SK-N-MC (cell line): ENCODE data around the gene PKN3.

Source experiments
- DNase-seq: peaks from one replicate; pipeline ENCODE4 v3.0.0-alpha.2; 2011; ENCODE audit warnings: low read depth, low spot score
- H3K27ac ChIP-seq: fragments of 200-600 bp; sonication (generic); 2 replicates; pipeline ENCODE4 v1.5.1; 2016; ENCODE audit warnings: mixed run types
- H3K36me3 ChIP-seq: fragments of 200-600 bp; sonication (generic); 2 replicates; pipeline ENCODE4 v1.6.1; 2017; ENCODE audit warnings: antibody characterized with exemption, low read length, mixed read lengths; ENCODE audit not compliant: insufficient read depth
- H3K4me3 ChIP-seq: fragments of 200-600 bp; sonication (generic); 2 replicates; pipeline ENCODE4 v1.5.1; 2016
- H3K9ac ChIP-seq: fragments of 200-600 bp; sonication (generic); 2 replicates; pipeline ENCODE4 v1.8.0; 2017; ENCODE audit warnings: mixed run types, mixed read lengths; ENCODE audit not compliant: insufficient read length
- H3K9me3 ChIP-seq: fragments of 200-600 bp; sonication (generic); 2 replicates; pipeline ENCODE4 v1.6.1; 2017; ENCODE audit warnings: low read depth, mild to moderate bottlenecking, antibody characterized with exemption, low read length, moderate library complexity, mixed read lengths
- EZH2 ChIP-seq: fragments of 200-600 bp; sonication (generic); IDR thresholded peaks from one replicate; pipeline ENCODE4 v1.6.1; 2017; ENCODE audit warnings: antibody characterized with exemption
- FOXP2 ChIP-seq: optimal IDR thresholded peaks from 2 replicates; pipeline ENCODE3; 2011; ENCODE audit warnings: mild to moderate bottlenecking, moderate library complexity; ENCODE audit not compliant: insufficient read depth; ENCODE audit errors: extremely low read length, control extremely low read depth
- POLR2AphosphoS5 ChIP-seq: IDR thresholded peaks from 2 replicates; pipeline ENCODE4 v1.6.1; 2012; ENCODE audit warnings: mild to moderate bottlenecking, low read depth, low read length, borderline replicate concordance

Gene PKN3

DNA sequence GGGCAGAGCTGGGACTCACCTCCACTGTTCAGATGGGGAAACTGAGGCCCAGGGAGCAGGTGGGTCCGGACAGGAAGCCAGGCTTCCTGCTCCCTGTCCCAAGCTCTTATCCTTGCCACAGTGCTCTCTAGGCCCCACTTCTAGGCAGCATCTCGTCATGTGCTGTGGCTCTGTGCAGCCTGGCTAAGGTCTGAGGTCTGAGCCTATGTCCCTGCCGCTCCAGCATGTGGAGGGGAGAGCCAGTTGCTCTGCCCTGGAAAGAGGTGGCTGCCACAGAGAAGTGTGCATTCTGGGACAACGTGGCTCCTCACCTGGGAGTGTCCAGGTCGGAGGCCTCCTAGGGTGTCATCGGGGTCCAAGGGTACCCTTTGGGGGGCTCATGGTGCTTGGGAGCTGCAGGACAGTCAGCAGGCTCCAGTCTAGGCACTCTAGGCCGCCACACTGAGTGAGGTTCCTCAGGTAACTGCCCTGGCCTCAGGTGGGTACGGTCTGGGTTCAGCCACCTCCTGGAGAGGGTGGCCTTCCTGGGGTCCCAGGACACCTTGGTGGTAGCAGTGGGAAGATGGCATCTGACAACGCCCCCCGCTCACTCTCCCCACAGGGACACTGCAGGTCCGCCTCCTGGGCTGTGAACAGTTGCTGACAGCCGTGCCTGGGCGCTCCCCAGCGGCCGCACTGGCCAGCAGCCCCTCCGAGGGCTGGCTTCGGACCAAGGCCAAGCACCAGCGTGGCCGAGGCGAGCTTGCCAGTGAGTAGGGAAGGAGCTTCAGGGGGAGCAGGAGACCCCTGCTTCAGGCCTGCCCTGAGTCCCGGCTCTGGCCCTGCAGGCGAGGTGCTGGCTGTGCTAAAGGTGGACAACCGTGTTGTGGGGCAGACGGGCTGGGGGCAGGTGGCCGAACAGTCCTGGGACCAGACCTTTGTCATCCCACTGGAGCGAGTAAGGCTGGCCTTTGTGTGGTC, 10.4 kb downstream of the PKN3 start:
- H3K27ac ChIP-seq = no peak overlapping the region
- H3K4me3 ChIP-seq = no peak overlapping the region
- no peaks in the 10 kb centered on the region for H3K9me3 ChIP-seq
- no peaks in the 10 kb centered on the region for H3K36me3 ChIP-seq
- TF ChIP-seq FOXP2 (no peak), POLR2AphosphoS5 (no peak), EZH2 (no peak)
- DNase-seq = no peak
- no peak overlapping the region for H3K9ac ChIP-seq

DNA sequence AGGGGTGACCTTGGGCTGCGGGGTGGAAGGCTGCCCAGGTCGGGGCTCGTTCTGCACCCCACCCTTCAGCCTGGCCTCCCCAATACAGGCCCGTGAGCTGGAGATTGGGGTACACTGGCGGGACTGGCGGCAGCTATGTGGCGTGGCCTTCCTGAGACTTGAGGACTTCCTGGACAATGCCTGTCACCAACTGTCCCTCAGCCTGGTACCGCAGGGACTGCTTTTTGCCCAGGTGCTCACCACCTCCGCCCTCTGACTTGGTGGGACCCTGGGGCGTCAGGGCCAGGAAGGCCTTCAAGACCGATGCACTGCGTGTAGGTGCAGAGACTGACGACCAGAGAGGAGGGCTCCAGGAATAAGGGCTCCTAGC, 11.1 kb downstream of the PKN3 start:
- Histone ChIP-seq H3K36me3 (no peaks in the 10 kb centered on the region), H3K9me3 (no peaks in the 10 kb centered on the region), H3K4me3 (no peak overlapping the region), H3K27ac (no peak overlapping the region), H3K9ac (no peak overlapping the region)
- TF ChIP-seq FOXP2 (no peak), EZH2 (no peak), POLR2AphosphoS5 (no peak)
- DNase-seq = no peak

DNA sequence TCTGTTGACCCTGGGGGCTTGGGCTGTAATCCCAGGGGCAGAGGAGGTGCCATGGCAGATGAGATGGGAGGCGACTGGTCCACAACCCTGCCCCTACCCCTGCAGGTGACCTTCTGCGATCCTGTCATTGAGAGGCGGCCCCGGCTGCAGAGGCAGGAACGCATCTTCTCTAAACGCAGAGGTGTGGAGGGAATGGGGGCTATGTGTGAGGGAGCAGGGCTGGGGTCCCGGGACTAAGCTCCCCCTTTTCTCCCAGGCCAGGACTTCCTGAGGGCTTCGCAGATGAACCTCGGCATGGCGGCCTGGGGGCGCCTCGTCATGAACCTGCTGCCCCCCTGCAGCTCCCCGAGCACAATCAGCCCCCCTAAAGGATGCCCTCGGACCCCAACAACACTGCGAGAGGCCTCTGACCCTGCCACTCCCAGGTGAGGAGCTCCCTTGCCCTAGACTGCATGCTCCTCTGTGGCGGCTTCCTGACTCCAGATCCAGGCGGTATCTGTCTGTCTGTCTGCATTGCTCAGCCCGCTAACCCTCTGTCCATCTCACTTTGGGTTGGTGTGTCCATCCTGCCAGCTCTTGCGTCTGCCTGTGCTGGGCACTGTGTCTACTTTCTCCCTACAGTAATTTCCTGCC, 11.8 kb downstream of the PKN3 start:
- TF ChIP-seq EZH2 (no peak), FOXP2 (no peak), POLR2AphosphoS5 (no peak)
- no peaks in the 10 kb centered on the region for H3K36me3 ChIP-seq
- no peaks in the 10 kb centered on the region for H3K9me3 ChIP-seq
- no peak overlapping the region for H3K9ac ChIP-seq
- H3K4me3 ChIP-seq = no peak overlapping the region
- H3K27ac ChIP-seq = no peak overlapping the region
- DNase-seq = no peak

DNA sequence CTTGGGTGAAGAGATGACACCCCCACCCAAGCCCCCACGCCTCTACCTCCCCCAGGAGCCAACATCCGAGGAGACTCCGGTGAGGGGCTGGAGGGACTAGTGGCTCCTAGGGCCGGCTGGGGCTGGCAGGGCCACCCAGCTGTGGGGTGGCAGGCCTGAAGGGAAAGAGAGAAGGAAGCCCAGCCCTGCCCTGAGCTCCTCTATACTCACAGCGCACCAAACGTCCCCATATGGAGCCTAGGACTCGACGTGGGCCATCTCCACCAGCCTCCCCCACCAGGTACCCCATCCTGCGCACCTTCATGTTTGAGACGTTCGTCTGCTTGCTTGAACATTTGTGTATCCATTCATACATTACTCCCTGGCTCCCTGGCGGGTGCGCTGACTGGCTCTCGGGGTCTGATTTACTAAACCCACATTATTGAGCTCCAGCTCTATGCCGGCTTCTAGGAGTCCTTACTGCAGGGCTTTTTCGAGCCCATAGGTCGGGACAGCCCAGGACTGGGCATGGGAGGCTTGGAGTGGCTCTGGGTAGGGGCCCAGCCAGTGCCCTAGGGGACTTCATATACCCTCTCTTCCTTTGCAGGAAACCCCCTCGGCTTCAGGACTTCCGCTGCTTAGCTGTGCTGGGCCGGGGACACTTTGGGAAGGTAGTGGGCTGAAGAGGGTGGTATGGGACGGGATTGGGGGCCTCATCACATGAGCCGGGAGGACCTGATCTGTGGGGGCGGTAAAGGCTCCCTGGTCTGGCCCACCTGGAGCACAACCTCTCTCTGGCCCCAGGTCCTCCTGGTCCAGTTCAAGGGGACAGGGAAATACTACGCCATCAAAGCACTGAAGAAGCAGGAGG, 12.5 kb downstream of the PKN3 start:
- no peak overlapping the region for H3K27ac ChIP-seq
- H3K36me3 ChIP-seq = no peaks in the 10 kb centered on the region
- H3K9me3 ChIP-seq = no peaks in the 10 kb centered on the region
- H3K4me3 ChIP-seq = no peak overlapping the region
- H3K9ac ChIP-seq = no peak overlapping the region
- DNase-seq = no peak
- TF ChIP-seq FOXP2 (no peak), POLR2AphosphoS5 (no peak), EZH2 (no peak)

DNA sequence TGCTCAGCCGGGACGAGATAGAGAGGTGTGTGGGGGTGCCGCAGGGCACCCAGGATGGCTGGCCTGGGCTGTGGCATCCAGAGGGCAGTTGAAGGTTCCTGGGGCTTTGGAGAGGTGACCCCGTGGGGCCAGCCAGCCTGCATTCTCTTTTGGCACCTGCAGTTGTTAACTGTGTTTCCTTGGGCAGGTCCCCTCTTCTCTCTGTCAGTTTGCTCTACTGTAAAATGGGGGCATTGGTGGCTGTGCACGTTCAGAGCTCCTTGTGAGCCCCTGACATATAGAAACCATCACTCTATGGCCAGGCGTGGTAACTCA, 13.1 kb downstream of the PKN3 start:
- Histone ChIP-seq H3K27ac (no peak overlapping the region), H3K9me3 (no peaks in the 10 kb centered on the region), H3K36me3 (no peaks in the 10 kb centered on the region), H3K9ac (no peak overlapping the region), H3K4me3 (no peak overlapping the region)
- no peak for TF ChIP-seq POLR2AphosphoS5
- no peak for TF ChIP-seq FOXP2
- TF ChIP-seq EZH2 = no peak
- DNase-seq = no peak

DNA sequence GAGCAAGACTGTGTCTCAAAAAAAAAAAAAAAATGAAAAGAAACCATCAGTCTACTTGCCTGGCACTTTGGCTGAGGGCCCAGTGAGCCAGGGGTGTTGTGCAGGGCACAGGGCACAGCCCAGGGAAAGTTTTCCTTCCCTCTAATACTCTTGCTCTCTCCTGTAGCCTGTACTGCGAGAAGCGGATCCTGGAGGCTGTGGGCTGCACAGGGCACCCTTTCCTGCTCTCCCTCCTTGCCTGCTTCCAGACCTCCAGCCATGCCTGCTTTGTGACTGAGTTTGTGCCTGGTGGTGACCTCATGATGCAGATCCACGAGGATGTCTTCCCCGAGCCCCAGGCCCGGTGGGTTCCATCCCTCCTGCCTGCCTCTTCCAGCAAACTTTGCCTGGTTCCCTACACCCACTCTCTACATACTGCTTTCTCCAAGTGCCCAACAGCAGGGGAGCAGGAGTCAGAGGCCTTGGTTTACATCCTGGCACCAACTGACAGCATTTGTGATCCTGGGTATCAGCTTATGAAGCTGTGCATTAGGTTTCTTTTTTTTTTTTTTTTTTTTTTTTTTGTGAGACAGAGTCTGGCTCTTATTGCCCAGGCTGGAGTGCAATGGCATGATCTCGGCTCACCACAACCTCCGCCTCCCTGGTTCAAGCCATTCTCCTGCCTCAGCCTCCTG, 14.4 kb downstream of the PKN3 start:
- H3K4me3 ChIP-seq = no peak overlapping the region
- H3K27ac ChIP-seq = no peak overlapping the region
- no peak overlapping the region for H3K9ac ChIP-seq
- no peak for TF ChIP-seq FOXP2
- TF ChIP-seq EZH2 = no peak
- TF ChIP-seq POLR2AphosphoS5 = no peak
- no peaks in the 10 kb centered on the region for H3K9me3 ChIP-seq
- H3K36me3 ChIP-seq = peaks cover 3% of the 10 kb centered on the region; the same call in 1 of the 2 replicates
- DNase-seq = no peak

DNA sequence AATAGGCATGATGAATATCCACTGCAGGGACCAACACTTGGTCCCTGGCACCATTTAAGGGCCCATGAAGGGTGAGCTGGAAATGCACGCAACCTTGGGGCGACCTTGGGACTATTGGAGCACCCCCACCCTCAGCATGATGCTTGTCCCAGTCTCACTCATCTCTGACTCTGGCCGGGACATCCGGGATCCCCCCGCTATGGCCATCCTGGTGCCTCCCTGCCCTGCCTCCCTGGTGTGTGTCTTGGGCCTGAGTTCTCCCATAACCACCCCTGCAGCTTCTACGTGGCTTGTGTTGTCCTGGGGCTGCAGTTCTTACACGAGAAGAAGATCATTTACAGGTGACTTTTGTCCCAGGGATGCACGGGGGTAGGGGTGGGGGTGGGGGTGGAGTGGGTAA, 15.7 kb downstream of the PKN3 start:
- H3K9me3 ChIP-seq = no peaks in the 10 kb centered on the region
- H3K36me3 ChIP-seq = peaks cover 3% of the 10 kb centered on the region; the same call in 1 of the 2 replicates
- H3K4me3 ChIP-seq = no peak overlapping the region
- no peak for DNase-seq
- H3K9ac ChIP-seq = no peak overlapping the region
- H3K27ac ChIP-seq = no peak overlapping the region
- TF ChIP-seq FOXP2 (no peak), EZH2 (no peak), POLR2AphosphoS5 (no peak)
